Astrocyte (in vitro differentiated cells and primary cell): Measurements from ENCODE around the gene GMPS.

Source experiments
- EZH2 ChIP-seq: IDR thresholded peaks from 2 replicates; pipeline ENCODE4 v1.6.1; 2012; ENCODE audit warnings: mild to moderate bottlenecking, low read length, inconsistent platforms; ENCODE audit not compliant: insufficient read depth
- TF ChIP-seq, protein P1 (sequence below): IDR thresholded peaks from 2 replicates; pipeline ENCODE4 v1.5.1; 2011; ENCODE audit warnings: low read depth, mild to moderate bottlenecking, inconsistent platforms, low read length, moderate library complexity; ENCODE audit not compliant: insufficient read depth

- TF ChIP-seq, protein P1, sequence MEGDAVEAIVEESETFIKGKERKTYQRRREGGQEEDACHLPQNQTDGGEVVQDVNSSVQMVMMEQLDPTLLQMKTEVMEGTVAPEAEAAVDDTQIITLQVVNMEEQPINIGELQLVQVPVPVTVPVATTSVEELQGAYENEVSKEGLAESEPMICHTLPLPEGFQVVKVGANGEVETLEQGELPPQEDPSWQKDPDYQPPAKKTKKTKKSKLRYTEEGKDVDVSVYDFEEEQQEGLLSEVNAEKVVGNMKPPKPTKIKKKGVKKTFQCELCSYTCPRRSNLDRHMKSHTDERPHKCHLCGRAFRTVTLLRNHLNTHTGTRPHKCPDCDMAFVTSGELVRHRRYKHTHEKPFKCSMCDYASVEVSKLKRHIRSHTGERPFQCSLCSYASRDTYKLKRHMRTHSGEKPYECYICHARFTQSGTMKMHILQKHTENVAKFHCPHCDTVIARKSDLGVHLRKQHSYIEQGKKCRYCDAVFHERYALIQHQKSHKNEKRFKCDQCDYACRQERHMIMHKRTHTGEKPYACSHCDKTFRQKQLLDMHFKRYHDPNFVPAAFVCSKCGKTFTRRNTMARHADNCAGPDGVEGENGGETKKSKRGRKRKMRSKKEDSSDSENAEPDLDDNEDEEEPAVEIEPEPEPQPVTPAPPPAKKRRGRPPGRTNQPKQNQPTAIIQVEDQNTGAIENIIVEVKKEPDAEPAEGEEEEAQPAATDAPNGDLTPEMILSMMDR = no peak
- no peak for TF ChIP-seq EZH2
Observed at GRCh38 chr3:155991212-155991611, 120.8 kb downstream of the GMPS start.
